Activated CD4-positive, alpha-beta T cell treated with anti-CD3 and anti-CD28 coated beads, Interleukin-2, Interleukin-6, amounts not matched to agents 100 ng/mL and 50 ng/mL, durations not matched to agents 16 hours and 8 hours (primary cell): Measurements from ENCODE around the gene NLRP1.

Experiments used
- DNase-seq: peaks from one replicate; pipeline ENCODE4 v3.0.0-alpha.2; 2020

Gene NLRP1

DNA sequence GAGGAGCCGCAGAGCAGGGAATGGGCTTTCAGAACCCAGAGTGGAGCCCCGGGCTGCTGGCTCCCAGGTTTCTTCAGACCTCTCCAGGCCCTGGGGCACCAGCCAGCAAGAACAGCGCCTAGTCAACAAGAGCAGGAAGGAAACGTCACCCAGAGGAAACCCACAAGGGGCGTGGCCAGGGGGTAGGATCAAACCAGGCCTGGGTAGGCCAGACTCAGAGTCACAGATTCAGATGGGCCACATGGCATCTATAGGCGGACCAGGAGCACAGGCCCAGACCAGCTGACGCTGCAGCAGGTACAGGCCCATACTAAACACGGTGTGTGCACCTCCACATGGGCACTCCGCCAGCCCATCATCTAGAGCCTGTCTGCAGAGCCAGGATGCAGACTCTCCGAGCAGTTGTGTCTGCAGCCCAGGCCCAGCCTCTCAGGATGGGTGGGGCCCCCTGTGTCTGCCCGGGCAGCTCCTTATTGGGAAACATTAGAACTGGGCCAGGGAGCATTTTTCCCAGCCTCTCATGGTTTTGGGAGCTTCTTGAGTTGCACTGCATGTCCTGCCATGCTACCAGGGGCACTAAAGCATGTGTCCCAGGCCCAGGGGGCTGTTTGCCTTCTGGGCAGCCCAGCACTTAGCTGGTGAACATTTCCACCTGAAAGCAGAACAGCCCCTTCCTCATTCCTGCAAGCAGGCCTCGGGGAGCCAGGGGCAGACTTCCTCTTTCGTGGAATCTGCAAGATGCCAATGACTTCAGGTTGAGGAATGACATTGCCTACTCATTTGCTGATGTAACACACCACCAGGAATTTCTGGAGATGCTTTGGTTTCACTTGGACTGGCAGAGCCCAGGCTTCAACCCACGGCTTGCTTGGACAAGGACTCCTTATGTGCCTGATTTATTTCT lies at the start of gene NLRP1:
NLRP1 (minus strand) TSS at position 127 of the 904 bp plus-strand sequence. CDS start 552 bp downstream, outside the sequence.
- DNase-seq, result peak; percentile 97

DNA sequence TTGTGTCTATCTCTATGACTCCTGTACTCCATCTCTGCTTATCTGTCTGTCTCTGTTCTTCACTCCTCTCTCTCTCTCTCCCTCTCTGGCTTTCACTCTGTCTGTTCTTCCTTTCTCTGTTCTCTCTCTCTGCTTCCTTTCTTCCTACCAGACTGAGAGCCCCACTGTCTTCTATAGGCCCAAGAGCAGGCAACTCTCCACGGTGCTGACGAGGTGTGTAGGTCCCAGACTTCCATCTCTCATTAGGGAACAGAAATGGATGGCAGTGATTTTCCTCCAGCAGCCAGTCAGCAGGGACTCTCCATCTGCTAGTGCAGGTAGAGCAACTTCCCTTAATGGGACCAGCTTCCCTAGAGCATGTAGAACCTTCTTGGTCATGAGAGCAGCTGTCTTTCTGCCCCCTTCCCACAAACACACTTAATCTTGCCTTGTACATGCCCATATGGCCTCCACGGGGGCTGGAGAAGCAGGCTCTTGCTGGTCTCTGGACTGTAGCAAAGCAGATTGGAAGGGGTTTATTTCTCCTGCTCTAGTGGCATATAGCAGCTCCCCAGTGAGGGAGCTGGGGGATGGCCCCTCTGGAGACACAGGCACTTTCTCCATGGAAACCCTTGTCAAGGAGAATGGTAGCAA lies 47.8 kb upstream of the NLRP1 start:
- DNase-seq, result no peak

DNA sequence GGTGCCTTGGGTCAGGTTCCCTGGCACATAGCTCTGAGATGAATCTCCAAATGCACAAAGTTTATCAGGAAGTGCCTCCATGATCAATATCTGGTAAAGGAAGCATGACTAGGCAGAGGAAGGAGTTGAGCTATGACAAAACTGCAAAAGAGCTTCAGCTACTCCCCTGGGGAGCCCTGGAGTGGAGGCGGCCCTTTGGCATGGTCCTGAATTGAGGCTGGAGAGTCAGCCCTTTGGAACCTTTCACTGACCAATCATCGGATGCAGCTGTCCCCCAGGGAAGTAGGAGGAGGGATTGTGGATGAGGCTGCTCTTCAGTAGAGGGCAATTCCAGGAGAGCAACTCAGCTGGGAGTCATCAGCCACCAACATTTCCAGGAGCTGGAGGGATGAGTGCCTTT lies 46.1 kb upstream of the NLRP1 start:
- DNase-seq, result no peak

DNA sequence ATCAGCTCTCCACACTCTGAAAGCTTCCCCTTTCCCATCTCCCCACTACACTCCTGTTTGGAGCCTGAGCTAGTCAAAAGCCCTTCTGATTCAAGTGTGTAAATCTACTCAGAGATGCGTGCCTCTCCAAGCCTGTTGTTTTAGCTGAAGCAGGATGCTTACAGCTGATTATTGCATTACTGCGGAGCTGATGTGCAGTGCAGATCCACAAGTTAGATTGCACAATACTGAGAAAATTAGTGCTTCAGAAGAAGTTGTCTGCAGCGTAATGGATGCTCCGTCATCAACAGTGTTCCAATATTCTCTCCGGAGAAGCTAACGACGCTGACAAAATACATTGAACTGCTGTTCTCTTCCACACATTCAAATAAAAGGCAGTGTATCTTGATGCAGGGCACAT lies 44.8 kb upstream of the NLRP1 start:
- DNase-seq, result no peak

DNA sequence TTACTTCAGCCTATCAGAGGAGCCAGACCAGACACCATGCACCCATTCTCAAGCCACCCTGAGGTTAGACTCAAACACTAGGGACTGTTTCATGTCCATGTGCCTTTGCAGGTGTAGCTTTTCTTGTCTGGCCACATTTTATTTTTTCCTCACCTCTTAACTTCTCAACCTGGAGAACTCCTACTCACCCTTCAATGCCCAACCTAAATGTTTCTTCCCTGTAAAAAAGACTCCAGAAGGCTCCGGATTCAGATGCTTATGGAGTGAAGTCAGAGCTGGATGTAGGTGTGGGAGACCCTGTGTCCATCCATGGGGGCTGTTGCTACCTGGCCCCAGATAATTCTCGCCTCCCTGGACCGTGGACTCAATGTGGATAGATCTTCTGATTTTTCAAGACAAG lies 44.0 kb upstream of the NLRP1 start:
- DNase-seq, result no peak

DNA sequence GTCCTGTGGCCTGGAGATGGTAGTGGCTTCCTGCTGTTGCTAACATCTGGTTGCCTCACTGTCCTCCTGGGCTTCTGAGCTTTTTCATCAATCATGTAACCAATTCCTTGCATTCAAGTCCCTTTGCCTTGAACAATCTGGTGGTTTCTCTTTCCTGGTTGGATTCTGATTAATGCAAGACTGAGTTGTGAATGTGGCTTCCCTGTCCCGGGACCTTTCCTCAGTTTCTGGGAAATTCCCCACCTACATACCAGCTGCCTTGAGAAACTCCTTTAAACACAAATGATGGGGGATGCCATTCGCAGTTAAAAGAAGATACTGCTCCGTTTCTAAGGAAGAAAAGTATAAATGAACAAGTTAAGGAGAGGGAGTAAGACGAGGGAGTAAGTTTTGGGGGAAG lies 39.9 kb upstream of the NLRP1 start:
- no peak for DNase-seq

DNA sequence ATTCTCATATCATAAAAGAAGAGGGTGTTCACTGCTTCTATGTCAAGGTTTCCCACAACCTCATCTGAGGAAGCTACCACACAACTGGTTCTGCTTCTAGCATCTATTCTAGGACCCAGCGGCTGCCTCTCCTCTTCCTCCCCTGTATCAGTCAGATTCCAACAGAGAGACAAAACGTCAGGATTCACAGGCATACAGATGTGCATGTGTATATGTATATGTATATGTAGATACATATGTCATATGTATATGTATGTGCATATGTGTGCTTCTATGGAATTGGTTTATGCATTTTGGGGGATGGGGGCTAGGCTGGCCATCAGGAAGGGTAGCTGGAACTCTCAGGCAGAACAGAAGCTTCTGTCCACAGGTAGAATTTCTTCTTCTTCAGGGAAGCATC lies 37.4 kb upstream of the NLRP1 start:
- no peak for DNase-seq

DNA sequence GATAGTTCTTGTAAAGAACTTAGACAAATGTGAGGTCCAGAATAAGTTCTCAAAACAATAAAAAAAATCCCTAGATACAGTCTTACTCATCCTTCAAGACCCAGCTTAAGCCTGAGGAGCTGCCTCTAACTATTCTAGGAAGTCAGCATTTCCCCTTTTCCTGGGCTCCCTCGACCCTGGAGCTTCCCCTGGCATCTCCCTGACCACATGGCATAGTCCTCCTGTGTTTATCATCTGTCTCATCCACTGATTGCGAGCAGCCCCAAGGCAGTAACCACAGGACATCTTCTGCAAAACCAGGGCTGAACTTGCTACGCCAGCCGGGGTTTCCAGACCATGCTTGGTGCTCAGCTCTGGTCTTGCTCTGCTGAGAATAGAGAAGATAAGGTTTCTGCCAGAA lies 36.7 kb upstream of the NLRP1 start:
- no peak for DNase-seq

DNA sequence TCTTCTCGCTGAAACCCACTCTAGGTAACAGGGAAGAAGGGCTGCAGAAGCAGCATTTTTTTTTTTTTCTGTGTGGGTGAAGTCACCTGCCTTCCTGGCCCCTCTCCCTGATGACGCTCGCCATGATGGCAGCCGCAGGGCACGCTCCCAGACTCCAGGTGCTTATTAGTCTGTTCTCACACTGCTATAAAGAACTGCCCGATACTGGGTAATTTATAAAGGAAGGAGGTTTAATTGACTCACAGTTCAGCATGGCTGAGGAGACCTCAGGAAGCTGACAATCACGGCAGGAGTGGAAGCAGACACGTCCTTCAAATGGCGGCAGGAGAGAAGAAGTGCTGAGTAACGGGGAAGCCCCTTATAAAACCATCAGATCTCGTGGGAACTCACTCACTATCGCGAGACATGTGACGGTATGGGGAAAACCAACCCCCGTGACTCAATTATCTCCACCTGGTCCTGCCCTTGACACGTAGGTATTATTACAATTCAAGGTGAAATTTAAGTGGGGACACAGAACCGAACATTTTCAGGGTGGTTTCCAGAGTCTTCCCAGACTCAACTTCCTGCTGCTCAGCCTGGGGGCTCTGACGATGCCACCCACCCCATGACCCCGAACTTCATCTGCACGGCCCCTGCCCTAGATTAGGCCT lies 34.9 kb upstream of the NLRP1 start:
- DNase-seq, result peak; percentile 20

DNA sequence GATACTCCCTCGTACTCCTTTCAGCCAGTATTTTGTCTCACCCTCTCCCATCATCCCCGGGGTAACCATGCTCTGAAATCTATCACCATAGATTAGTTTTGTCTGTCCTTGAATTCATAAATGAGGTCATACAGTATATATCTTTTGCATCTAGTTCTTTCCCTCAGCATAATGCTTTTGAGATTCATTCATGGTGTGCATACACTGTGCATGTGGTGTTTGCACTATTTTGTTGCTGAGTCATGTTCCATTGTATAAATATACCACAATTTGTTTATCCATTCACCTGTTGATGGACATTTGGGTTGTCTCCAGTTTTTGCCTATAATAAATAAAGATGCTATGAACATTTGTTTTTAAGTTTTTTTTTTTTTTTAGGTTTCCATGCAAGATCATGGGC lies 34.2 kb upstream of the NLRP1 start:
- DNase-seq, result no peak

DNA sequence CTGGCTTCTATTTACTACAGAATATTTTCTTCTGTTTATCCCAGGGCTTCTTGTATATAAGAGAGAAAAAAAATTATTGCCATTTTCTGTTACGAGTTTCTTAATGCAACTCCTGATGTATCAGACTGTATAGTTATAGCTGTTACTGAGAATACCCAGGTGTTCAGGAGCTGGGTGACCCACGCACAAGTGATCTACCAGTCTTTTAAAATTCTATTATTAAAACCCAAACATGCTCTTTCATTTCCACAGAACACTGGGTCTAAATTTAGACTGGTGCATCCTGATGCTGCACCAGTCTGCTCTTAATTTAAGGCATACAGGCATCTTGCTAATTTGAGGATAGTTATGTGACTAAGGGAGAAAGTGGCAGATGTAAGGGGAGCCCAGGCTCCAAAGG lies 31.2 kb upstream of the NLRP1 start:
- no peak for DNase-seq

DNA sequence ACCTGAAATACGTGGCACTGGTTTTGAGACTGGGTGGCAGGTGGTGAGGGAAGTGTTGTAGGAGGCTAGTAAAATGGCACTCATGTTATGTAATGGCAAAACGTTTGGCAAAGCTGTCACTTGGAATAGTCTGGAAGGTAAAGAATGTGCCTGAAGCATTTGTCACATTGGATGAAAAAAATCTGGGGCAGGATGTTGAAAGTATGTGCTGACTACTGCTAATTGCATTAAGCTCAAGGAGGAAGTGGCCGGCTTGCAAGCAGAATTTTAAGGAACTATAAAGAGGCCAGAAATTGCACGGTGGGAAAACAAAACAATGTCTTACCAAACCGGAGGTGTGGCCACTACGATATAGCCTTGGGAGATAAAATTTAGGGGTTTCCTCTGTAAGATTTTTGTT lies 26.6 kb upstream of the NLRP1 start:
- DNase-seq, result no peak

DNA sequence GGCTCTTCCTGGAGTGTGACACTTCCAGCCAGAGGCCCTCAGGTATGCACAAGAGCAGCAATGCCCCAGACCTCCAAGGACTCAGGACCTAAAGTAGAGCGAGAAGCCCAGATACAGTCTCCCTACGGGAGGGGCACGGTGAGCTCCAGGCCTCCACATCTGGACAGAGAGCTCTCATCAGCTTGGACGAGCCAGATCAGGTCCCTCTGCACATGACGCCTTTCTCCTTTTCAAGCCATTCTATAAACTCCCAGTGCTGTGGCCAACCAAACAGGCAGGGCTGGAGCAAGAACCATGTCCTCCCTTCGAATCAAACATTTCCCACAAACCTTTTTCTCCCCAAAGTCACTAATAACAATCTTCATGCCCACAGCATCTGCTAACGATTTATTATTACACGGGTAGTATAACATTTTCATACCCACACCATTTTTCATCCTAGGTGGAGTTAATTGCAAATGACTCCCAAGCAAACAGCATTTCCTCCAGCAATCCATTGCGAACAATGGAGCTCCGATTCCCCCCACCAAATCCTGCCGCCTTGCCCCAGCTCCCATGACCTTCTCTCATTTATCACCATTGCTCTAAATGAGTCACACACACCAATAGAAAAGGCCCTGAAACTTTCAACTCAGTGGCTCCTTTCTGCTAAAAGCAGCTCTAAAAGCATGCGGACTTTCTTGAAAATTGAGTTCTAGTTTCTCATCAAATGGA lies 24.2 kb upstream of the NLRP1 start:
- DNase-seq, result no peak

DNA sequence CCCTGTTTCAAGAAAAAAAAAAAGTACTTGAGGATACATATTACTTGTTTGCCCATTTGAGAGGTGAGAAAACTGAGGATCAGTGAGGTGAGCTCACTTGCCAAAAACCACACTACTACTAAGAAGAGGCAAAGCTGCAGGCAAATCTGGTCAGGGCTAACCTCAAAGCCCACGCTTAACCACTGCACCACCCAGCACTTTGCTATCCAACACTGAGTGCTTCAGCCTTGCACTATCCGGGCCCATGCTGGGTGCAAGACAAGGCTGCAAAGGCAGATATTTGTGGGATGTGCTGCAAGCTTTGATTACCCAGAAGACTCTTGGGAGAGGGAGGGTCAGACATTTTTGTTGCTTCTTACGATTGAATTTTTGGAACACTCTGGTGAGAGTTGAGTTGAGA lies 23.6 kb upstream of the NLRP1 start:
- DNase-seq, result no peak

DNA sequence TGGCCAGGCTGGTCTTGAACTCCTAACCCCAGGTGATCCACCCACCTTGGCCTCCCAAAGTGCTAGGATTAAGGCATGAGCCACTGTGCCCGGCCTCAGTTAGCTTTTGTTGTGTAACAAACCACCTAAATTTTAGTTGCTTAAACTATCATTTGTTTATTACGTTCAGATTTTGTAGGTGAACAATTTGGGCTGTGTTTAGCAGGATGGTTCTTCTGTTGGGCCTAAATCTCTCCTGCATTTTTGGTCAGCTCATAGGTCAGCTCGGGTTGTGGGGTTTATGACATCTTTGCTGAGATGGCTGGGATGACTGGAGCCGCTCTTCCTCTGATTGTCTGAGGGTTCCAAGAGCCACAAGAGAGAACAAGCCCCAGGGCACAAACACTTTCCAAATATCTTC lies 21.1 kb upstream of the NLRP1 start:
- no peak for DNase-seq

DNA sequence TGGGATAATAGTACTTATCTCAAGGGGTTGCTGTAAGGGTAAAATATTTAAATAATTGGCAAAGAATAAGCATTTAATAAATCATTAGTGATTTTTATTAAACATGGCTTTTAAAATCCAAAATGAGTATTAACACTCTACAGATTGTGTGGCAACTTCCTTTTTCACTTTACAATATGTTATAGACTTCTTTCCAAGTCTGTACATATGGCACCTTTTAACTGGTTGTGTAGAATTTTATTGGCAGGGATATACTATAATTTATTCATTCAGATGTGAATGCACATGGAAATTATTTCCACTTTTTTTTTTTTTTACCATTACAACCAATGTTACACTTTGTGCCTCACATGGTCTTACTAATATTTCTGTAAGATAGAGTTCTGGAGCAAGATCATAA lies 15.7 kb upstream of the NLRP1 start:
- no peak for DNase-seq

DNA sequence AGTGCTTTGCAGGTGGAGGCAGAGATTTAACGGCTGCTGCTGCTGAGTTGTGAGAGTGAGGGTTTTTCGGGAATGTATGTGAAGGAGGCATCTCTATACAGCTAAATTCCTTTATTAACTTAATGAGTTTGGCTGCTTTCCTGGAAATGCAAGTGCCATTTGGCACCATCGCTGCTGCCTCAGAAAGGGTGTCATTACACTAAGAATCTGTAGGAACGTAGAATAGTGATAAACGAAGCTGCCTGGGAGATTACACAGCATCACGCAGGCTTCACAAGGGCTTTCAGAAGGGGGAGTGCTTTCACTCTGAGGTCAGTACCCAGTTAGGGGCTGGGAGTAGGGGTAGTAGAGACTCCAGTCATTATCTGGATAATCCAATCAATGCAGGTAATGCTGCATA lies 14.1 kb upstream of the NLRP1 start:
- no peak for DNase-seq

DNA sequence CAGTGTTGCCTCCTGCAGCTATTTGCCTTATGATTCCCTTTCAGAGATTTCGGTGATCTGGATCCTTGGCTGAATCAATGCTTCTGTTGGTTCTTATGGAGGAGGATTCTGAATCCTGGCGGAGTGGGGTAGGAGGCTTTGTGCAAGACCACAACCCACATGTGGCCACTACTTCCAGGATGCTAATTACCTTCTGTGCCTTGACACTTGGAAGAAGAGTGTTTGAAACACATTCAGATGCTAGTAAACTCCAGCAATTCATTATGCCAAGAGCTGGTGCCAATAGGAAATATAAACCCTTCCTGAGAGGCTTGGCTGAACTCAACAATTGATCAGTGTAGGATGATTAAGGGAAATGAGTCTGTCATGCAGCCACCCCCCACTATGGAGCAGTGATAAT lies 12.1 kb upstream of the NLRP1 start:
- DNase-seq, result no peak

DNA sequence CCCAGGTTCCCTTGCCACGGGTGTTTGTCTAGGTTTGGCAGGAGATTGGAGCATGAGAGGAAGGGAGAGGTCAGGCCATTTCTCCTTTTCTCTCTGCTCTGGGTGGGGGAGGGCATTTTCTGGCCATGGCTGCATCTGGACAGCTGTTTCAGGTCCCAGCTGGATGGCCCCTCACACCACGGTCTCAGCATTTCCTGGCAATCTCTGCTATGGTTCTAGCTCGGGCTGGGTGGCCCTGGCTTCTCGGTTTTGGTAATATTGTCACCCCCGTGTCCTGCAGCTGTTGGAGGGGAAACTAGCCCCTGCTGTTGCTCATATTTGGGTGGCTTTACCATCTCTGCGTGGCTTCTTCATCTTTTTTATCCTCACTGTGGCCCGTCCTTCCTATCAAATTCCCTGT lies 11.5 kb upstream of the NLRP1 start:
- DNase-seq, result no peak

DNA sequence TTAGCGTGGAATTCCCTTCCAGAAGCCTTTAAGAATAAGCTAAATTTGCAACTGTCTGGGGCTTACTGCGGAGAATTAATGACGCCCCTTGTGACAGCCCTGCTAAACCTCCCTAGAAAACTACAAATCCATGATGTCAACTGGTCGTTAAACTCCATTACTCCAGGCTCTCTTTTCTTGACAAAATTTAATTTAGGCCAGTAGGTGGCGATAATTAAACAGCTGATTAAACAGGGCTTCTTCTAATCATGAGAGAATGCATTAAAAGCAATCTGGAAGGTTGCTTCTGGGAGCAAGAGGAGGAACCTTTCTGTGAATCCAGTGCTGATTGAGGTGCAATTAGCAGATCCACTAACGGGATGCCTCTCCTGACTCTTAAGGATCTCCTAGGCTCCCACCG lies 8.1 kb upstream of the NLRP1 start:
- DNase-seq, result peak; percentile 60

DNA sequence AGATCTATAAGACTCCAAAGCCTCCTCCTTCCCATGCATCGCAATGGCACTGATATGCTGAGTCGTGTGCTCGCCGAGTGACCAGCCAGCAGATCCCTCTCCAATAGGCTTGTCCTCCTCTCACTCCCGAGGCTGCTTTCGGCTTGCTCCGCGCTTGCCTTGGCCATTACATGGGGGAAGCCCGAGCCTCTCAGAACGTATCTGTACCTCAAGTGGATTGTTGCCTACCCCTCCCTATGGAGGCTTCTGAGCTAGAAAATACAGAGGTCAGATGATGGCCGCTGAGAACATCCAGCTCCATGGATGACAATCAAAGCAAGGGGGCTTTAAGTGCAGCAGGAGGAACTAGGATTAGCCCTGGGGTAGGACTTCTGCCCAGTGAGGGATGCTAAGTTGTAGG lies 7.7 kb upstream of the NLRP1 start:
- DNase-seq, result no peak

DNA sequence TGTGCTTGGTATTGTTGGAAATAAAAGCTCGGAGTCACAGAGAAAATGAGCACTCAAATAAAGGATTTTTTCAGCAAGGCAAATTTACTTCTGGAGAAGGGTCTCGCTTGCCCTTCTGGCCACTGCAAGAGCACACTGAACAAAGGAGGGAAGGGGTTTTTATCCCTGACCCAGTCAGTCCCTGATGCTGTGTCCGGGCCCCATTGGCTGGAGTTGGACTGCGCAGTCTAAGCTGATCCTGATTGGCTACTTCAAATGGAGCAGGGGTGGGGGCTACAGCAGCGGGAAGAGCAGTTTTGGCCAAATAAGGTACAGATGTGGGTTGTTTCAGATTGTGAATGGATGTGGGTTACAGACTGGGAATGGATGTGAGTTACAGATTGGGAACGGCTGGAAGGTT lies 4.3 kb upstream of the NLRP1 start:
- DNase-seq, result no peak

DNA sequence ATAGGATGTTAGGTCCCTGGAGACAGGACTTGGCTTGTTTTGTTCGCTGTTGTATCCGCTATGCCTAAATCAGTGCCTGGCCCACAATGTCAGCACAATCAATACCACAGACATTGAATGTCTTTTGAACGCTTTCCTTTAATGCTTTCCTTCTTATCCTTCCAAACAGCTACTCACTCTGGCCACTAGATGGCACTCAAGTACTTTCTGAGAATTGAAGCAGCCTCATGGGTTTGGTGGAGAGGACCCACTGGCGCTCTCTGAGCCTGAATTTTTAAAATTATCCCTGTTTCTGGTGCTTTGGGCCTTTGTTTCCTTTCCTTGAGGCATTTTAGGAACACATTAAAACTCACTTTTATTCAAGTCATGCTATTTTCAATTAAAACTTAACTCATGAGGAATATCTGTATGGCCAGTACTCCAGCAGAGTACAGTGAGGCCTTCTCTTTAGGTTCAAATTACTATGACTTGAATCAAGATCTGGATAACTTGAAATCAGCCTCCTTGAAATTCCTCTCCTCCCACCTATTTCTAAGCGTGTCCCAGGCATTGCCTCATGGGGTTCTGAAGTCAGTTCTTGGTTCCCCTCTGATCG lies 3.2 kb upstream of the NLRP1 start:
- DNase-seq, result peak; percentile 82
